ENCODE results near the gene MYCBP.

GRCh38 chr1:38873027-38873969 is at the start of gene MYCBP:
- TF ChIP-seq, protein P1, sequence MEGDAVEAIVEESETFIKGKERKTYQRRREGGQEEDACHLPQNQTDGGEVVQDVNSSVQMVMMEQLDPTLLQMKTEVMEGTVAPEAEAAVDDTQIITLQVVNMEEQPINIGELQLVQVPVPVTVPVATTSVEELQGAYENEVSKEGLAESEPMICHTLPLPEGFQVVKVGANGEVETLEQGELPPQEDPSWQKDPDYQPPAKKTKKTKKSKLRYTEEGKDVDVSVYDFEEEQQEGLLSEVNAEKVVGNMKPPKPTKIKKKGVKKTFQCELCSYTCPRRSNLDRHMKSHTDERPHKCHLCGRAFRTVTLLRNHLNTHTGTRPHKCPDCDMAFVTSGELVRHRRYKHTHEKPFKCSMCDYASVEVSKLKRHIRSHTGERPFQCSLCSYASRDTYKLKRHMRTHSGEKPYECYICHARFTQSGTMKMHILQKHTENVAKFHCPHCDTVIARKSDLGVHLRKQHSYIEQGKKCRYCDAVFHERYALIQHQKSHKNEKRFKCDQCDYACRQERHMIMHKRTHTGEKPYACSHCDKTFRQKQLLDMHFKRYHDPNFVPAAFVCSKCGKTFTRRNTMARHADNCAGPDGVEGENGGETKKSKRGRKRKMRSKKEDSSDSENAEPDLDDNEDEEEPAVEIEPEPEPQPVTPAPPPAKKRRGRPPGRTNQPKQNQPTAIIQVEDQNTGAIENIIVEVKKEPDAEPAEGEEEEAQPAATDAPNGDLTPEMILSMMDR (conservative IDR thresholded peaks at IDR 0.05; ENCODE audit: low read depth, low read length) = no peak
- no peak for TF ChIP-seq EZH2 (IDR thresholded peaks at IDR 0.05; ENCODE audit: borderline replicate concordance, low read depth, low read length, poor library complexity, severe bottlenecking)
